Fibroblast of lung (primary cell): Measurements from ENCODE around the gene EEF1G.

ENCODE experiments used
- EZH2 ChIP-seq: IDR thresholded peaks from 2 replicates; pipeline ENCODE4 v1.5.1; 2012; ENCODE audit warnings: low read length, control low read depth, mild to moderate bottlenecking; ENCODE audit errors: missing control alignments
- TF ChIP-seq, protein P1 (sequence below), 2 donors: IDR thresholded peaks in 1 of 2; conservative IDR thresholded peaks in 1 of 2; 1 replicate in 1 of 2; 2 replicates in 1 of 2; pipeline ENCODE4 v1.5.1; 2011 to 2012; ENCODE audit warnings: low read length in 2 of 2, control low read depth in 1 of 2, inconsistent platforms in 1 of 2, low read depth in 1 of 2, mild to moderate bottlenecking in 1 of 2

DNA sequence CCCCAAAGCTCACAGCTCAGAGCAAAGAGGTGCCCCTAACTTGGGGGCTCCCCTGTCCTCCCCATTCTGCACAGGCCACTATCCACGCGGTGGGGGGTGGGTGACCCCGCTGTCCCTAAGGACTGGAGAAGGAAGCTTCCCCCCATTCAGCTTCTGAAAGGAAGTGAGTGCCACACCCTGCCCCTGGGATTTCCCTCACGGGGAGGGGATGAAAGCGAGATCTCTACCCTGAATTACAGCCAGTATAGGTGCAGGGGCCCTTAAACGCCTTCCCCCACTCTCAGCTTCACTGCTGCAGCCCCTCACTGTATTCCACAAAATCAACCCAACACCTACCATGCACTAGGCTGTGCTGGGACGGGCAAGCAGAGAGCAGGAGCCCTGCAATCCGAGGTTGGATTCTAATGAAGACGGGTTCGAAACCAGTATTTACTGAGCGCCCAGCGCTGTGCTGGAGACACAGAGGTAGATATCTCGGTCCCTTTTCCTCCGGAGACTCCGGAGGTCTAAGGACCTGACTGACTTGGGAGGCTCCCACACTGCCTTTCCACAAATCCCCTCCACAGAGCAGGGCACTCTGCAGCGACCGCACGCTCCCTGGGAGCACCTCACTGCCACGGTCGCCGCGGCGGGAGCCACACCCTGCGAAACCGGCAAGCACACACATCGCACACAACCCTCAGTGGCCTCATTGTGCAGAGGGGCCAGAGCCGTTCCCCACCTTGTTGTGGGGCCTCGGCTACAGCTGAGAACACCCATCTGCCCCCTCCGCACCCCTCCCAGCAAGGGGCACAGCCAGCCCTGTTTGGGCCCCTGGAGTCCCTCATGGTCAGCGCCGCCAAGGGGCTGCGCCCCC, 28.9 kb downstream of the EEF1G start:
- TF ChIP-seq, protein P1, sequence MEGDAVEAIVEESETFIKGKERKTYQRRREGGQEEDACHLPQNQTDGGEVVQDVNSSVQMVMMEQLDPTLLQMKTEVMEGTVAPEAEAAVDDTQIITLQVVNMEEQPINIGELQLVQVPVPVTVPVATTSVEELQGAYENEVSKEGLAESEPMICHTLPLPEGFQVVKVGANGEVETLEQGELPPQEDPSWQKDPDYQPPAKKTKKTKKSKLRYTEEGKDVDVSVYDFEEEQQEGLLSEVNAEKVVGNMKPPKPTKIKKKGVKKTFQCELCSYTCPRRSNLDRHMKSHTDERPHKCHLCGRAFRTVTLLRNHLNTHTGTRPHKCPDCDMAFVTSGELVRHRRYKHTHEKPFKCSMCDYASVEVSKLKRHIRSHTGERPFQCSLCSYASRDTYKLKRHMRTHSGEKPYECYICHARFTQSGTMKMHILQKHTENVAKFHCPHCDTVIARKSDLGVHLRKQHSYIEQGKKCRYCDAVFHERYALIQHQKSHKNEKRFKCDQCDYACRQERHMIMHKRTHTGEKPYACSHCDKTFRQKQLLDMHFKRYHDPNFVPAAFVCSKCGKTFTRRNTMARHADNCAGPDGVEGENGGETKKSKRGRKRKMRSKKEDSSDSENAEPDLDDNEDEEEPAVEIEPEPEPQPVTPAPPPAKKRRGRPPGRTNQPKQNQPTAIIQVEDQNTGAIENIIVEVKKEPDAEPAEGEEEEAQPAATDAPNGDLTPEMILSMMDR (conservative IDR thresholded peaks at IDR 0.05 in 1 of 2, IDR thresholded peaks at IDR 0.05 in 1 of 2; ENCODE audit: low read depth in 1 of 2, low read length in 2 of 2) = no peak
- no peak for TF ChIP-seq EZH2
